HG02610 (cell line): ENCODE results near the gene TAF15.

Experiments used
- ATAC-seq: cut with Tn5 transposase; IDR thresholded peaks from one replicate; pipeline ENCODE4 v1.9.1; 2021; ENCODE audit warnings: mild to moderate bottlenecking, moderate library complexity; ENCODE audit not compliant: unreplicated experiment

The TAF15 gene

DNA sequence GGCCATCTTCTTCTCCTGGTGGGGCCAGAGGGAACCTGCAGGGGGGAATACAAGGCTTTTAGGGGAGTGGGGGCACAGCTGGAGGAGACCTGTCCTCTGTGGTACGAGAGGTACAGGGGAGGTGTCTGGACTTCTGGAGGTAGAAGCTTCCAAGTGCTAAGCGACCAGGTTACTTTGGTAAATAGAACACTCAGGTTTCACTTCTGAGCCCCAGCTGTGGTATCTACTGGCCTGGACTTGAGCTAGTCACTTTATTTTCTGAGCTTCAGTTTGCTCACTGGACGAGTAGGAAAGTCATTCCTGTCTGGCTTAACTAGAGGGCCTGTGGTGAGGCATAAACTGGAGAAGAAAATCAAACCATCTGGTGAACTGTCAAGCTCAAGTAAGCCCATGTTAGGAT lies 59.5 kb downstream of the TAF15 start, which contains the start of gene HEATR9:
Gene HEATR9, minus strand, starts transcription at position 155 of the 400 bp plus-strand sequence. Its CDS starts 149 bp downstream, at position 6.
- ATAC-seq, result no peak

DNA sequence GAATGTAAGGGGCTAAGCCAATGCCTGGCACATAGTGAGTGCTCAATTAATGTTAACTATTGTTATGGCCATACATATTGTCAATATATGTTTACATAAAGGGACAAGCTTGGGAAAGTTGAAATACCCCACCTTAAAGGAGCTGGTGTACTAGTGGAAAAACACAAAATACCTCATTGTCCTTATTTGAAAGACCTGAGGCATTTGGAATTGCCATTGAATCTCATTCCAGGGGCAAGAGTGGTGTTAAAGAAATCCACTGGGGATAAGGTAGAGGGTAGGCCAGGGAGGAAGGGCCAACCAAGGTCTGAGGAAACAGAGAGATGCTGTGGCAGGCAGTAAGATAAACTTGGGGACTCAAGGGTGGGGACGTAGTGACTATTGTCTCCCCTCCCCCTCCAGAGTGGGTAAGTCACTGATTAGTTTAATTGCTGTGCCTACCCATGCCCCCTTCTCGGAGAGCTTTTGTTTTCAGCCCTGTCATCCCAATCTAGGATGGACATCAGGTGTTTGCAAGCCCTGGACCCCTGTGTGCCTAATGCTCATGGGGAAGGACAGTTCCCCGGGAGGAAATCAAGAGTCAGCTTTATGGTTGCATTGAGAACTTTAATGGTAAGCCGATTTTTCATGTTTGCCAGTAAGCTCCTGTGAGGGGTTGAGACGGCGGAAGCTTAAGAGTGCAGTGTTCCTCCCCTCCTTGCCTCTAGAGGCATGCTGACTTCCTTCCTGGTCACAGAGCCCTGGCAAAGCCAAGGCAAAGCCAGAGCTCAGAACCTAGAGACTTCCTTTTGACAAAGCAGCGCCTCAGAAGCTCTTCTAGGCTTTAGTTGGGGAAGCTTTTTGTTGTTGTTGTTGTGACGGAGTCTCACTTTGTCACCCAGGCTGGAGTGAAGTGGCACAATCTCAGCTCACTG lies 61.9 kb downstream of the TAF15 start:
- no peak for ATAC-seq

DNA sequence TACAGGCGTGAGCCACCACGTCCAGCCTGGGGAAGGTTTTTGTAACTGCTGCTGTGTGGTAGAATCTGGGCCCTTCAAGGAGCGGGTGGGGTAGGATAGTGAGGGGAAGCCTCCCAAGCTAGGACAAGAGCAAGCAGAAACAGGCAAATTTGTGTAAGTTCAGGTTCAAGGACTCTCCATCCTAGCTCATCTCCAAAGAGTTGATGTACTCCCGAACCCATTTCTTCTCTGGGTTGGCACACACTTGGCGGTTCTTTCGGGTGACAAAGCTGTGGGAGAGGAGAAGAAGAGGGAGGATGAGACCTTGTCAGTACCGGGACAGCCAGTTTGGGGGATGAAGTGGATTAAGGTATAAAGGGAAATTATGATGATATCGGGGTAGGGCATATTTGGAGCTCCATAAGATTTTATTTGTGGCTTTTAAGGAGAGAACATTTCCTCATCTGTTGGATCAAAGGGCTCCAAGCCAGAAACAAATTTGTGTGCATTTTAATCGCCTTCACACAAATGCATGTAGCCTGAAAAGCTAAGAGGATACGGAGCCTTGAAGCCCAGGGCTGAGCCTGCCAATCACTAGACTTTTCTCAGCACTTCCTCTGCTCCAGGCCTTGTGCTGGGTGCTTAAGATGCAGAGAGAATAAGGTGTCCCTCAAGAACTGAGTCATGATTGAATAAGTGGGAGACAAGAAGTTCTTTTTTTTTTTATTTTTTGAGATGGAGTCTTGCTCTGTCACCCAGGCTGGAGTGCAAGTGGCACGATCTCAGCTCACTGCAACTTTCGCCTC lies 63.1 kb downstream of the TAF15 start:
- ATAC-seq, result no peak

DNA sequence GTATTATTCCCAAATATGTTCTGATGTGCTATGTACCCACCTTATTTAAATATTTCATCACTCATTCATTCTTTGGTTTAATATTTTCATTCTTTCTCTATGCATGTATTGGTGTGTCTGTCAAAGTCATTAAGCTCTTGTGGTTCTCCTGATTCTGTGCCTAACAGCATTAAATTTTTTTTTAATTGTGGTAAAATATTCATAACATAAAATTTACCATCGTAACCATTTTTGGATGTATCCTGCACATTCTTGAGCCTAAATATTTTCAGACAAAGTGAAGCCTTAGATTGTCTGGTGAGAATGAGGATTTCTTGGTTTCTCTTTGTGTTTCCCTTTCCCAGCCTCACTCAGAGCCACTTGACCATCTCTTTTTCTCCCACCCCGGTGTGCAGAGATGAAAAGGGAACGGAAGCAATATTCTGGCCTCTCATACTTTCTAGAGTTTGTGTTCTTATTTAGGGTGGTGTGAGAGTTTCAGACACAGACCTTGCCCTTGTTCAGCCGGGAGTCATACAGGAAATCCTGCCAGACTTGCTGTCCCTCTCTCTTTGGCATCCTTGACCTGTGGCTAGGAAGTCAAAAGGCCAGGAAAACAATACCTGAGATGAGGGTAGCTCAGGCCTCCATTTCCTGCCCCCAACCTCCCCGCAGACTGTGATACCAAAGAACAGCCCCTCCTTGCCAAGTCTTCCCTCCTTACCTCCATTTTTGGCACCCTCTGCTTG lies 66.0 kb downstream of the TAF15 start:
- ATAC-seq, result no peak

DNA sequence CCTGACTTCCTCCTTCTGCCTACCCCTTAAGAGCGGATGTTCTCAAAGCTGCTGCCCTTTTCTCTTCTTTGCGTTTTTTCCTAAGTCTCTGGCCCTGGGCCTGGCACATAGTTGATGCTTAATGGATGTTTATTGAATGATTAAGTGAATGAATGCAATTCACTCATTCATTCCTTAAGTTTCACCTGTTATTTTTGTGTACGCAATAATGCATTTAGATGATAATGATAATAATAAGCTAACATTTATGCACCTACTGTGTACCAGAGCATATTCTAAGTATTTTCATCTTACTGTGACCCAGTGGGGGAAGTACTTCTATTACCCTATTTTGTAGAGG lies 66.5 kb downstream of the TAF15 start:
- ATAC-seq, result no peak

DNA sequence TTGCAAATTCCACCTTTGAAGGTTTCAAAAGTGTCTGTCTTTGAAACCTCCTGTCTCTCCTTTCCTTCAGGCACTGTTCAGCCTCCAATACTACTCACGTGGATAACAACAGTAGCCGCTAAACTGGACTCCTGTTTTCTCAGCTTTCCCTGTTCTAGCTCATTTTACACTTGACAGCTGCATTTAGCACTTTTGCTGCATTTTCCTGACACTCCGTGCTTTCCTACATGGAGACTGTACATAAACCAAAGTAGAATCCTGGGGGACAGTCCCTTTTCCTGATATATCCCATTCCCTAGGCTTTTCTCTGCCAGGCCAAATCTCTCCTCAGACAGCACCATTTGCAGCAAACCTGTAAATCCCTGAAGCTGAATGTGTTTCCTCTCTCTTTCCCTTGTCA lies 67.2 kb downstream of the TAF15 start:
- ATAC-seq, result no peak

DNA sequence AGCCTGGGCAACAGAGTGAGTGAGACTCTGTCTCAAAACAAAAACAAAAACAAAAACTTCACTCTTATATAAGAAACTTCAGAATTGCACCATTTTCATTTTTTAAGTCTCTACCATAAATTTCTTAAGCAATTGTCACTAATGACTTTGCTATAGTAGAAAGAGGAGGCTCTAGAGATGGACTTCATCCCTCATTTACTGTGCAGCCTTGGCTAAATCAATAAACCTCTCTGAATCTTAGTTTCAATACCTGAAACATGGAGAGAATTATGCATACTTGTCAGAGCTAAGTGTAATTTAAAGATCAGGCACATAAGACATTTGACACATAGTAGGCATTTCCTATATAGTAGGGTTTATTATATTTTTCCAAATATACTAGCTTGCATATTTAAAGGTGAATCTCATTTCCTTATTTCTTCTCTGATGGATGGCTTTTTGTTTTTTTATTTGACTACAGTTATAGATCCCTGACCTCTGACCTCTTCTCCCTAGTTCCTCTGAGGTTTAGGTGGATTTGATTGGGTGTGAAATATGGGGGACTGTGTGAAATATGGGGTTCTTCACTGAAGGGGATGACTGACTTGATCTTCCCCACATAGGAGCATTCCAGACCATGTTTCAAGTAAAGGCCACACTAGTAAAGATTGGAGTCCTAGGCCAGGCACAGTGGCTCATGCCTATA lies 68.2 kb downstream of the TAF15 start:
- no peak for ATAC-seq

DNA sequence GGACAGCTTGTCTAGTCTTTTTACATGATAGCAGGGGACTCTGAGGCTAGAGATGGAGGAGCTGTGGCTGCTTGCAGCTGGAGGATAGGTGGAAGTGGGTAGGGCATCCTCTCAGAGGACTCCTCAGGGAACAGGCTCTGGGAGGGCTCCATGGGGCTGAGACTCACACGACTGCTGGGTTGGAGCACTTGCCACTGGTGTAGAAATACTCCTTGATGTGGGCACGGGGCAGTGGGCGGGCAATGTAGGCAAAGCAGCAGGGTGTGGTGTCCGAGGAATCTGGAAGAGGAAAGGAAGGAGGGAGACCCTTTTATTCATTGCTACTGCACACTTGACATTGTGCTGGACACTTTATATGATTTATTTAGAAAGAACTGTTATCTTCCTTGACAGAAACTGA lies 69.1 kb downstream of the TAF15 start:
- ATAC-seq, result no peak

DNA sequence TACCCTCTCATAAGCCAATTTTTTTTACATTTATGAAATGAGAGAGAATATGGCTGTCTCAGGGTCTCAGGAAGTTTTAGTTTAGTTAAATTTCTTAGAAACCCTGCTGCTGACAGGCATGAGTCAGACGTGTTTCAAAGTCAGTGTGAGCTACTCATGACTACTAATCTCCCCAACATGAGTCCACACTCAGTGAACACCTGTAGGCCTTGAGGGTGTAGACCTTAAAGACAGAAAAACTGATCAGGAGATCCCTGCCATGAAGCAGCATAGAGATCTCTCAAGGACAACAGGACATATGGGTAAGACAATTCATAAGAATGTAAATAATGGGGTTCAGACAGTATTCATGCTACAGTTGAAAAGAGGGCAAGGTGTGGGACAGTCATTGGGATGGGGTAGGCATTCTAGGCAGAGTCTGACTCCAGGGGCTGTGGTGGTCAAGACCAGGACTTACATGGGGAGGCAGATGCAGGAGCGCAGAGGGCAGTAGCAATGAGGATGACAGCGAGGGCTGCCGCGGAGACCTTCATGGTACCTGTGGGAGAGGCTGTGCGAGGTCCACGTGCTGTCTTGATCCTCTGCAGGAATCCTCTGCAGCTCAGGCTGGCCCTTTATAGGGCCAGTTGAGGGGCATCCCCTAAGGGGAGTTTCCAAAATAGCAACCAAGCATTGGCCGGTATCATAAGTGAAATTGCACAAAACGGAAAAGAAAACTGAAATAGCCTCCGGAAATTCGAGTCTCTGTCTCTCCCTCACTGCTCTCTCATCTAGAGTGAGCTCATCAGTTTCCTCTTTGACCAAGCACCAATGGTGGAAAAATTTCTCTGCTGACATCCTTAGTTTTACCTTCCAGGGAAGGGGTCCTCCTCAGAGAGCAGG lies 70.7 kb downstream of the TAF15 start, which contains the start of gene CCL5:
Gene CCL5, minus strand, starts transcription at position 588 of the 882 bp plus-strand sequence.
- peak; percentile 82 for ATAC-seq

DNA sequence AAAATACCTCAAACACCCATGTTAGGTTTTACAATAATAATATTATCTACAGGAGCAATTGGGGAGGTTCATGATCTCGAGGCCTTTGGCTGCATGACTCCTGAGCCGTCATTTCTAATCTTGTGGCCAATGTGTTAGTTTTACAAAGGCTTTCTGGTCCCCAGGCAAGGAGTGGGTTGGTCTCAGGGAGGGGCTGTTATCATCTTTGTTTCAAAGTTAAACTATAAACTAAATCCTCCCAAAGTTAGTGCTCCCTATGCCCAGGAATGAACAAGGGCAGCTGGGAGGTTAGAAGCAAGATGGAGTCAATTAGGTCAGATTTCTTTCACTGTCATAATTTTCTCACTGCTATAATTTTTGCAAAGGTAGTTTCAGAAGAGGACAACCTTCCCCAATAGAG lies 80.0 kb downstream of the TAF15 start:
- no peak for ATAC-seq

DNA sequence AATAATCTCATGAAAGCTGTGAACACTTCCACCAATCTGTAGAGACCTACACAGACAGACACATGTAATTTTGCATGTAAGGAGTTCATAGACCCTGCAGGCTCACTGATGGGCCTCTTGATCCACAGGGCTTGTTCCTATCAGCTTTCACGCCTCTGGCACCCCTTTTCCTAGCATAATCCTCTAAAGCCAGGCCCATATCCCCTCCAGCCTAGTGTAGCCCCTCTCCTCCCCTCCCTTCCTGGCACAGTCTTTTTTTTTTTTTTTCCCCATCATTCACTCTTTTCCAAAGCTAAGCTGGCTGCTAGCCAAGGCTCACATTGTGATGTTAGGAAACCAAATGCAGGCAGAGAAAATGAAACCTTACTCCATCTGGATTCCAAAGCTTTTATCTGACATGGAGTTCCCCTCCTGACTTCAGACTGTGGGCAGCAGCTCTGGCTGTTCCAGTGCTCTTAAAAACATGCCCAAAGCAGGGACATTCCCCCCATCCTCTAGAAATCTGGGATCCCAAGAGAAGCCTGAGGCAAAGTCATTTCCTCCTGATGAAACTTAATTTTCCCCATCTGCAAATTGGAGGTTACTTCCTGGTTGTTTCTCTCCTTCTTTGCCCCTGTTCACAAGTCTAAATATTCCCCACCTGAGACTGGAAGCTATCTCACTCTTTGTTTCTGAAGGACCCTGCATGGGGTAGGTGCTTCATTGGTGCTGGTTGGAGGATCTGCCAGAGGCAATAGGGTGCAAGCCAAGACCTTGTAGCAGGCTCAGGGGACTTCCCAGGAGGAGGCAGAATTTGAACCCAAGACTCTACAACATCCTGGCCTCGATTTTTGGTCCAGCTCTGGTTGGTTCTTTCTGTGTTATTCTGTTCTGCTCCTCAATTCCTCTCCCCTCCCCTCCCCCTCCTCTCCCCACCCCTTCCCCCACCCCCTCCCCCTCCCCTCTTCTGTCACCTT lies 80.8 kb downstream of the TAF15 start:
- no peak for ATAC-seq

DNA sequence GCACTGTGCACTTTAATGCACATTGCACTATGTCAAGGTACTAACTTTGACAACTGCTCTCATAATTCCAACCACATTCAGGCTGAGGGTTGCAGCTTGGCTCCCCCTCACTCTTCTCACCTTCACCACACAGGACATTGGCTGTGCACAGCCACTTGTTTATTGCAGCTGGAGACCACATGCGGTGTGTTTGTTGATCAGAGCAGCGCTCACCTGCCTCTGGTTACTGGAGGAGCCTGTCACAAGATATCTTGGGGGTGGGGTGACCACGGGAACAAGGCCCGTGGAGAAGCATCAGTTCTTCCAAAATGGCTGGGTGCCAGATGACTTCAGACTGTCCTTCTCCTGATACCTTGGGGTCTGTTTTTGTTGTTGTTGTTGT lies 81.5 kb downstream of the TAF15 start:
- ATAC-seq, result no peak

DNA sequence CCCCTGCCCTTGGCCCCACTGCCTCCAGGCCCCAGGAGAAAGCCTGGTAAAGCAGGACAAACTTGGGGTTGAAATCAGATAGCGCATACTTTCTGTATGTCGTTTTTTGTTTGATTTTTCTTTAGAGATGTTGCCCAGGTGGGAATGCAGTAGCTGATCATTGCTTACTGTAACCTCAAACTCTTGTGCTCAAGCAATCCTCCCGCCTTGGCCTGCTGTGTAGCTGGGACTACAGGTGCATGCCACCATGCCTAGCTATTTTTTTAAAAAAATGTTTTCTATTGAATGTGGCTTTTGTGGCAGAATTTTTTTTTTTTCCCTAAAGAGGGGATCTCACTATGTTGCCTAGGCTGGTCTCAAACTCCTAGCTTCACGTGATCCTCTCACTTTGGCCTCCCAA lies 82.0 kb downstream of the TAF15 start:
- ATAC-seq, result no peak

DNA sequence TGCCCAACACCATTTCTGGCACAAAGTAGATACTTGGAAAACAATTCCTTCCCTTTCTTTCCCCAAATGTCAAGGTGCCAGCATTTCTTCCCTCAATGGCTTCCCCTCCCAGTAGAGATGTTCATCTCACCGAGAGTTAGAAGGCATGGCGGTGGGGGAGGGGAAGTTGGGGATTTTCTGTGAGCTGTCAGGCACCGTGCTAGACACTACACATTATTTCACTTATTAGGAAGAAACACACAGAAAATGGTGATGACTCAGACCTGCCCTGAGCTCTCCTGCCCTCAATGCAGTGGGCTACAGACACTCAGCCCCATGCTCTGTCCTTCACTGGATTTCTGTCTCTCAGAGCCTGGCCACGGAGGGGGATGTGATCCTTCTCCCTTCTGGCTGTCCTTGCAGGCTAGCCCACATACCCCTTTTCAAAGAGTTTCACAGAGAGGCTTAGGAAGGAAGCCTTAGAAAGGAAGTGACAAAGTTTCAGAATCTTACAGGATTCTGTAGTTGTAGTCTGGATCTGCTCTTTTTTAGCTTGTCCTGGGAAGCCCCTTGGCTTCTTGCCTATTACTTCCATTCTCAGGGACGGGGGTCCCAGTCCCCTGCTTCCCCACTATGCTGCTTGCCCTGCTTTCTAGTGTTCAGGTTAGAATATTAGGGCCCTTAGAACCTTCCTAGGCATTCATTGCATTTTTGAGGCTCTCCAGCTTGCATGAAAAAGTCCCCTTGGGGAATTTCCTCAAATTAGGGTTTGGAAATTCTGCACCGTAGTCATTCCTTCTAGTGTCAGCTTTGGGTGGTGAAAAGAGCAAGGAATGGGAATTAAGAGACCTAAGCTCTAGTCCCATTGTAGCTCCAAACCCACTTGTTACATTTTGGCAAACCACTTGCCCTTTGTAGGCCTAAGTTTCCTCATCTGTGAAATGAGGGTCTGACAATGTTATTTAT lies 83.1 kb downstream of the TAF15 start:
- no peak for ATAC-seq

DNA sequence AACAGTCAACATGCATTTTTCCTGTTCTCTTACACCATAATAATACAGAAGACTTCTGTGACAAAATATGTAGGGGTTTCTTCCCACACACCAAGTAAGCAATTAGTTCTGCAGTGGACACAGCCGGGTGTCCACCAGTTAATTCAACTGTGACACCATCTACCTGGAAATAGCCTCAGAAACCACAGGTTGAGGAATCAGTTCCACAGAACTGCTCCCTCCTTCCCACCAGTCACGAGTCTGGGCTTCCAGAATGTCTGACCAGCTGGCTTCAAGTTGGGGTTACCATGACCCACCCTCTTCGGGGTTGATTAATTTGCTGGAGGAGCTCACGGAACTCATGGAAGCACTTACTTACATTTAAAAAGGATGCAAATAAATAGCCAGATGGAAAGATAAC lies 84.5 kb downstream of the TAF15 start:
- no peak for ATAC-seq

DNA sequence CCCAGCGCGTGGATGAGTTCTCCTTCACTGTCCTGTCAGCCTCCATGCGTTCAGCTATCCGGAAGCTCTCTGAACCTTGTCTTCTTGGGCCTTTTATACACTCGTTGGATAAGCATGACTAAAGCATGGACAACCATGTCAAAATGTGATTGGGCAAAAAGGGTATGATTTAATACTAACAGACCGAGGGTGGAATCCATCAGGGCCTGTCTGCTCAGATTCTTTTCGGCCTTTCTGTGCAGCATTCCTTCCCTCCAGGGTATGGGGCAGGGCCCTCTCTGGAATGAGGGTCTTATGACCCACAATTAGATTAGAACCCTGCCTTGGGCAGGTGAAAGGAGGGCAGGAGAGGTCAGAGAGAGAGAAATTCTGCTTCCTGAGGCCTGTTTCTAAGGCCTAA lies 84.9 kb downstream of the TAF15 start:
- ATAC-seq, result no peak
